Measurements from ENCODE around the gene DPP7. TPM values are rescaled to one million over a fixed set of nuclear protein-coding genes. Genes with fewer than 3 reads are reported as not detected.

Gene DPP7
- total RNA-seq, 1 donor from 2014 or later: 137 TPM

DNA sequence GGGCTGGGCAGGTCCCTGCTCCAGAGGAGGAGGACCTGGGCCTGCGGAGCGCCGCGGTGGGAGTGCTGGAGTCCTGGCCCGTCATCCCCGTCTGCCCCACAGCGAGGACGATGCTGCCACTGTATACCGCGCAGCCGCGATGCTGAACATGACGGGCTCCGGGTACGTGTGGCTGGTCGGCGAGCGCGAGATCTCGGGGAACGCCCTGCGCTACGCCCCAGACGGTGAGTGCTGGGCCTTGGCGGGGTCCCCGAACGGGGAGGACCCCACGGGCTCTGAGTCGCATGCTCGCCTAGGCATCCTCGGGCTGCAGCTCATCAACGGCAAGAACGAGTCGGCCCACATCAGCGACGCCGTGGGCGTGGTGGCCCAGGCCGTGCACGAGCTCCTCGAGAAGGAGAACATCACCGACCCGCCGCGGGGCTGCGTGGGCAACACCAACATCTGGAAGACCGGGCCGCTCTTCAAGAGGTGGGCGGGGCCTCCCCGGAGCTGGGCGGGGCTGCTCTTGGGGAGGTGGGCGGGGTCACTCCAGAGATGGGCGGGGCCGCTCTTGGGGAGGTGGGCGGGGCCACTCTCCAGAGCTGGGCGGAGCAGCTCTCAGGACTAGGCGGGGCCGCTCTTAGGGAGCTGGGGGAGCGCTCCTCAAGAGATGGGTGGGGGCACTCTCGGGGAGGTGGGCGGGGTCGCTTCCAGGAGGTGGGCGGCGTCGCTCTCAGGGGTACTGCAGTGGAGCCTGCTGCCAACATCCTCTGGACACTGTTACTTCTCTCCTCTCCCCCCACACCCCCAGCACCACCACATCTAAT is 42.2 kb upstream of the DPP7 start:
- TF ChIP-seq, protein P1, sequence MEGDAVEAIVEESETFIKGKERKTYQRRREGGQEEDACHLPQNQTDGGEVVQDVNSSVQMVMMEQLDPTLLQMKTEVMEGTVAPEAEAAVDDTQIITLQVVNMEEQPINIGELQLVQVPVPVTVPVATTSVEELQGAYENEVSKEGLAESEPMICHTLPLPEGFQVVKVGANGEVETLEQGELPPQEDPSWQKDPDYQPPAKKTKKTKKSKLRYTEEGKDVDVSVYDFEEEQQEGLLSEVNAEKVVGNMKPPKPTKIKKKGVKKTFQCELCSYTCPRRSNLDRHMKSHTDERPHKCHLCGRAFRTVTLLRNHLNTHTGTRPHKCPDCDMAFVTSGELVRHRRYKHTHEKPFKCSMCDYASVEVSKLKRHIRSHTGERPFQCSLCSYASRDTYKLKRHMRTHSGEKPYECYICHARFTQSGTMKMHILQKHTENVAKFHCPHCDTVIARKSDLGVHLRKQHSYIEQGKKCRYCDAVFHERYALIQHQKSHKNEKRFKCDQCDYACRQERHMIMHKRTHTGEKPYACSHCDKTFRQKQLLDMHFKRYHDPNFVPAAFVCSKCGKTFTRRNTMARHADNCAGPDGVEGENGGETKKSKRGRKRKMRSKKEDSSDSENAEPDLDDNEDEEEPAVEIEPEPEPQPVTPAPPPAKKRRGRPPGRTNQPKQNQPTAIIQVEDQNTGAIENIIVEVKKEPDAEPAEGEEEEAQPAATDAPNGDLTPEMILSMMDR (IDR thresholded peaks at IDR 0.05; ENCODE audit: insufficient read depth, low read length, poor library complexity, severe bottlenecking): no peak
- no peaks in the 10 kb centered on the region for H3K36me3 ChIP-seq (ENCODE audit: control insufficient read depth, insufficient read depth, low read length)
- no peak for DNase-seq (ENCODE audit: low read depth)
- peak overlapping the region; percentile 13 for H3K4me3 ChIP-seq (ENCODE audit: low read depth, low read length)
- peaks cover 62% of the 10 kb centered on the region for H3K27me3 ChIP-seq (ENCODE audit: control insufficient read depth, insufficient read depth, low read length)

DNA sequence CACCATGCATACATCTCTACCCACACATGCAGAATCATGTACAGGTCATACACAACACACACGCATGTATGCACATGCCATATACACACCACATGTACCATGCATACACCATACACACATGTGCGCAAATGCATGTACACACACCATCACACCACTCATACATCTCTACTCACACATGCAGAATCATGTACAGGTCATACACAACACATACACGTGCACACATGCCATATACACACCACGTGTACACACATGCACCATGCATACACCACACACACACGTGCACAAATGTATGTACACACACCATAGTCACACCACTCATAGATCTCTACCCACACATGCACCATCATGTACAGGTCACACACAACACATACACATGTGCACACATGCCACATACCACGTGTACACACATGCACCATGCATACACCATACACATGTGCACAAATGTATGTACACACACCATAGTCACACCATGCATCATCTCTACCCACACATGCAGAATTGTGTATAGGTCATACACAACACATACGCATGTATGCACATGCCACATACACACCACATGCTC is 38.4 kb upstream of the DPP7 start:
- TF ChIP-seq, protein P1 (IDR thresholded peaks at IDR 0.05; ENCODE audit: insufficient read depth, low read length, poor library complexity, severe bottlenecking): no peak
- no peak for DNase-seq (ENCODE audit: low read depth)
- Histone ChIP-seq H3K27me3 (ENCODE audit: control insufficient read depth, insufficient read depth, low read length) (peaks cover 39% of the 10 kb centered on the region), H3K4me3 (ENCODE audit: low read depth, low read length) (no peak overlapping the region), H3K36me3 (ENCODE audit: control insufficient read depth, insufficient read depth, low read length) (no peaks in the 10 kb centered on the region)

GRCh38 chr9:137150617-137151457 is 36.3 kb upstream of the DPP7 start:
- DNase-seq (ENCODE audit: low read depth): no peak
- H3K36me3 ChIP-seq (ENCODE audit: control insufficient read depth, insufficient read depth, low read length): no peaks in the 10 kb centered on the region
- H3K4me3 ChIP-seq (ENCODE audit: low read depth, low read length): no peak overlapping the region
- peaks cover 37% of the 10 kb centered on the region for H3K27me3 ChIP-seq (ENCODE audit: control insufficient read depth, insufficient read depth, low read length)
- TF ChIP-seq, protein P1 (IDR thresholded peaks at IDR 0.05; ENCODE audit: insufficient read depth, low read length, poor library complexity, severe bottlenecking): no peak

DNA sequence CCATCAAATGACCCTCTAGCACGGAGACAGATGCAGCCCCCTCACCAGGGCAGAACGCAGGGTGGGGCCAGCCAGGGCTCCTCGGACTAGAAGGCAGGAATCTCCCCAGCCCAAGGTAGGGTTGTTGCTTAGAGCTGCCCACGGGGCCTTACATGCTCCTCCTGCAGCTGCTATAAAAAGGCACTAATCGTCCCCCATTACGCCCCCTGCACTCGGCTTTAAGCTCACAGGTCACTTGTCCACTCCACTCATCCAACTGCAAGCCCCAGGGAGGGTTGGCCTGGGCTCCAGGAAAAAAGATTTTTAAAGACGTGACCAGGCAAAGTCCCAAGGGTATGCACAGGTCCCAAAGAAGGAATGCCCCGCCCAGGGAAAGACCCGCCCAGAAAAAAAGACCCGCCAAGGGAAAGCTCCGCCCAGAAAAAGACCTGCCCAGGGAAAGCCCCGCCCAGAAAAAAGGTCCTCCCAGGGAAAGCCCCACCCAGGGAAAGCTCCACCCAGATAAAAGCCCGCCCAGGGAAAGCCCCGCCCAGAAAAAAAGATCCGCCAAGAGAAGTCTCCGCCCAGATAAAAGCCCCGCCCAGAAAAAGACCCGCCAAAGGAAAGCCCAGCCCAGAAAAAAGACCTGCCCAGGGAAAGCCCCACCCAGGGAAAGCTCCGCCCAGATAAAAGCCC is 35.5 kb upstream of the DPP7 start:
- TF ChIP-seq, protein P1 (IDR thresholded peaks at IDR 0.05; ENCODE audit: insufficient read depth, low read length, poor library complexity, severe bottlenecking): no peak
- H3K27me3 ChIP-seq (ENCODE audit: control insufficient read depth, insufficient read depth, low read length): peaks cover 35% of the 10 kb centered on the region
- no peak for DNase-seq (ENCODE audit: low read depth)
- no peak overlapping the region for H3K4me3 ChIP-seq (ENCODE audit: low read depth, low read length)
- H3K36me3 ChIP-seq (ENCODE audit: control insufficient read depth, insufficient read depth, low read length): no peaks in the 10 kb centered on the region

GRCh38 chr9:137149363-137149762 is 34.8 kb upstream of the DPP7 start:
- Histone ChIP-seq H3K36me3 (ENCODE audit: control insufficient read depth, insufficient read depth, low read length) (no peaks in the 10 kb centered on the region), H3K27me3 (ENCODE audit: control insufficient read depth, insufficient read depth, low read length) (peaks cover 33% of the 10 kb centered on the region), H3K4me3 (ENCODE audit: low read depth, low read length) (no peak overlapping the region)
- TF ChIP-seq, protein P1 (IDR thresholded peaks at IDR 0.05; ENCODE audit: insufficient read depth, low read length, poor library complexity, severe bottlenecking): no peak
- DNase-seq (ENCODE audit: low read depth): no peak

Data from kidney epithelial cell (primary cell).